GM06990 (cell line): ENCODE results near the gene EPDR1.

ENCODE experiments used
- DNase-seq: peaks from one replicate; pipeline ENCODE4 v3.0.0-alpha.2; 2011; ENCODE audit not compliant: insufficient read length; ENCODE audit errors: extremely low read depth
- H3K27me3 ChIP-seq: replicated peaks from 2 replicates; pipeline ENCODE4 v1.6.0; 2011; ENCODE audit warnings: low read length; ENCODE audit not compliant: control insufficient read depth, insufficient read depth
- H3K36me3 ChIP-seq: 2 replicates; pipeline ENCODE4 v1.5.1; 2011; ENCODE audit warnings: low read length; ENCODE audit not compliant: control insufficient read depth, insufficient read depth
- H3K4me3 ChIP-seq: replicated peaks from 2 replicates; pipeline ENCODE4 v1.5.1; 2011; ENCODE audit warnings: low read depth, mild to moderate bottlenecking, control low read depth, low read length
- TF ChIP-seq, protein P1 (sequence below): IDR thresholded peaks from 2 replicates; pipeline ENCODE4 v1.5.1; 2011; ENCODE audit warnings: low read length, control low read depth, mild to moderate bottlenecking, inconsistent platforms; ENCODE audit not compliant: insufficient read depth, poor library complexity, severe bottlenecking

Gene EPDR1

DNA sequence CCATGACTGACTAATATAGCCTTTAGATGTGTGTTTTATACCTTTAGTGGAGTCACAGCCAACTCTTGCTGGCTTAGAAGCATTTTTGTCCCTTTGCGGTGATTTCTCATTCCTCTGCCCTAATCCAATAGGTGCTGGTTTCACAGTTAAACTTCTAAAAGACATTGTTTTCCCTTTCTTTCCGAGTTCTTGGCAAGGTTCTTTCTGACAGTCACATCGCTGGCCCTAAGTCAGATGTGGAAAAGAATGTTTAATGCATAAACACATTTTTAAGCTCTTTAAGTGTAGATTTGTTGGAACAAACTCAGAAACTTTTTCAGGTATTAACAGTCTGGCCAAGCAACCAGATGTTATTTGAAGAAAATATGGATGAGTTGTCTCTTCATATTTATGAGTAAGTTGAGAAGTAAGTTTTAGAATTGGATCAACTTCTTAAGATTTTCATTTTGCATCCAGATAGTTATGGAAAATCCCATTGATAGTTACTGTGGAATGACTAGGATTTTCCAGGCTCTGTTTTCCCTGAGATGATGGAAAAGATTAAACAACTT is 4.1 kb downstream of the EPDR1 start:
- TF ChIP-seq, protein P1, sequence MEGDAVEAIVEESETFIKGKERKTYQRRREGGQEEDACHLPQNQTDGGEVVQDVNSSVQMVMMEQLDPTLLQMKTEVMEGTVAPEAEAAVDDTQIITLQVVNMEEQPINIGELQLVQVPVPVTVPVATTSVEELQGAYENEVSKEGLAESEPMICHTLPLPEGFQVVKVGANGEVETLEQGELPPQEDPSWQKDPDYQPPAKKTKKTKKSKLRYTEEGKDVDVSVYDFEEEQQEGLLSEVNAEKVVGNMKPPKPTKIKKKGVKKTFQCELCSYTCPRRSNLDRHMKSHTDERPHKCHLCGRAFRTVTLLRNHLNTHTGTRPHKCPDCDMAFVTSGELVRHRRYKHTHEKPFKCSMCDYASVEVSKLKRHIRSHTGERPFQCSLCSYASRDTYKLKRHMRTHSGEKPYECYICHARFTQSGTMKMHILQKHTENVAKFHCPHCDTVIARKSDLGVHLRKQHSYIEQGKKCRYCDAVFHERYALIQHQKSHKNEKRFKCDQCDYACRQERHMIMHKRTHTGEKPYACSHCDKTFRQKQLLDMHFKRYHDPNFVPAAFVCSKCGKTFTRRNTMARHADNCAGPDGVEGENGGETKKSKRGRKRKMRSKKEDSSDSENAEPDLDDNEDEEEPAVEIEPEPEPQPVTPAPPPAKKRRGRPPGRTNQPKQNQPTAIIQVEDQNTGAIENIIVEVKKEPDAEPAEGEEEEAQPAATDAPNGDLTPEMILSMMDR, result no peak
- H3K4me3 ChIP-seq, result no peak overlapping the region
- H3K36me3 ChIP-seq, result no peaks in the 10 kb centered on the region
- no peak for DNase-seq
- no peaks in the 10 kb centered on the region for H3K27me3 ChIP-seq

DNA sequence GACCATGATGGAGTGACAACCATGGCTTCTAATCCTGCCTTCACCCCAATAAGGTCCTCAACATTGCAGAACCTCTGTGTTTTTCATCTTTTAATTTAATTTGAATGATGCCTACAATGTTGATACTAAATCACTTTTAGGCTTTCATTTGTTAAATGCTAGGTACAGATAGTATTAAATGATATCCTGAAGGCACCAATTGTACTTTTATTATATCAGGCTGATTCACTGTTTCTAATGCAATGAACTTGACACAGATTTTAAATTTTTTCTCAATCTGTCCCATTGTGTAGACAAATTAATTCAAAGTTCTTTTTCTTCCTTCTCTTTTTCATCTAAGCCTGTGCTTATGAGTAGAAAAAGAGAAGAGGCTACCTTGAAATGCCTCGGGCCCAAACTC is 5.2 kb downstream of the EPDR1 start:
- no peak for DNase-seq
- Histone ChIP-seq H3K4me3 (no peak overlapping the region), H3K27me3 (no peaks in the 10 kb centered on the region), H3K36me3 (no peaks in the 10 kb centered on the region)
- TF ChIP-seq, protein P1, result no peak

DNA sequence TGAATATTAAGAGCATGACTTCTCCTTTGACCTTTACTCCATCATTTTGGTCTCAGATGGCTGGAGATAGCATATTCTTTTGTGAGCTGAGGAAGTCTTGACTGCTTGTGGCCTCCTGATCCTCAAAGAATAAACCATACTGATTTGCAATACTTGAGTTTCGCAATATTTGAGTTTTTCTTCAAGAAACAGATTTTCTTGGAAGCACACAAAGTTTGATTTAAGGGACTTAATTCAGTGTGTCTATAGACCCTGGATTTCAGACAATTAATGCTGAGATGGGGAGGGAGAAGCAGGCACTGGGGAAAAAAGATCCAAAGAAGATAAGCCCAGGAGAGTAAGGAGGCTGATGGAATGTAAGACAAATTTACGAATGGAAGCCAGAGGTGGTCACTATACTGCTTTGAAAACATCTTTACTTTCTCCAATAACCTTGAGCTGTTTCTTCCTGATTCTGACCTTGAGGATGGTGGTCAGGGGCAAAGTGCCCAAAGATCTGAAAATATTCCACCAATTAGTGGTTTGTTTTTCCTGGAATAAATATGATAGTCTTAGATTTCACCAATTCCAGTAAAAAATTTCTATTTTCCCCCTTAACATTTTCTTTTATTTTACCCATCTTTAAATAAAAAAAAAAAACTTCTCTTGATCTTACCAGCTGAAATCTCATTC is 7.5 kb downstream of the EPDR1 start:
- Histone ChIP-seq H3K36me3 (no peaks in the 10 kb centered on the region), H3K4me3 (no peak overlapping the region), H3K27me3 (no peaks in the 10 kb centered on the region)
- TF ChIP-seq, protein P1, result no peak
- DNase-seq, result no peak

DNA sequence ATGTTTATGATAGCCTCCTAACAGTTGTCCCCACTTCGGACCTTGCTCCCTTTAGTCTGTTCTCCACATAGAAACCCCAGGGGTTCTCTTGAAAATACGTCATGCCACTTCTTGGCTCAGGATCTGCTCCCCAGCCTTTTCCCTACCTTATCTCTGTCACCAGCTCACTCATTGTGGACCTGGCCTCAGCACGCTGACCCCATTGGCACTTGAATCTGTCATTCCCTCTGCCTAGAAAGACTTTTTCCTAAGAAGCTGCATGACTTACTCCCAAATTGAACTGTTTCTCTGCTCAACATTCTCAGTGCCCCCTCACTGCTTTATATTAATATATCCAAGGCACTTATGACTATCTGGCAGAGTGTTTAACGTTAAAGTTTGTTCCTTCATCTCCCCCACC is 8.4 kb downstream of the EPDR1 start:
- DNase-seq, result no peak
- TF ChIP-seq, protein P1, result no peak
- H3K36me3 ChIP-seq, result no peaks in the 10 kb centered on the region
- no peaks in the 10 kb centered on the region for H3K27me3 ChIP-seq
- no peak overlapping the region for H3K4me3 ChIP-seq

DNA sequence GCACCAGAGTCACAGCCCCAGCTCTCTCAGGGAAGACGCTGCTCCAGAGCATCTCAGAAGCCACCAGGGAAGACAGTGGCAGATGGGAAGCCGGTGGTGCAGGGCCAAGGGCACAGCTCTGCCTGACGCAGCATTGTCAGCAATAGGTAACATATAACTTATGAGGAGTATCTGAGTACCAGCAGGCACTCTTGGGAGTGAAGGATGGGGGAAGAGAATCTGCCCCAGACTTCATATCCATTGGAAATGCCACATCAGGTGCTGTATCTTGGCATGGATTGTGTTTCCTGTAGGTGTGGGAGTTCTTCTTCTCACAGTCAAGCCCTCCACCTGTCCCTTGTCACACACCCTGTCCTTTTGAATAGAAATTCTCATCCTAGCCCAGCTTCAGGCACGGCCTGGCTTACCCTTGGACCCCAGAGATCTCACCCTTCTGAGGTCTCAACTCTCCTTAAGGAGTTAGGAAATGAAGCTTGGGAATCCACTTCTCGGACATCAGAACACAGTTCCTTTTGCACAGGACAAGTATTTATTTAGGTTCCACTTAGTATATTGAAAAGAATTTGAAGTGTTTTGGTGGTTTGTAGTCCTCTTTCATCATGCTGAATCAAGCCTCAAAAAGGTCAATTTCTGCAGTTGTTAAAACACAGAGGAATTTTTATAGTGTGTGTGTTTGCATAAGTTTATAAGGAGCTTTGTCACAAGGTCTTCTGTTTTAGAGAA is 9.9 kb downstream of the EPDR1 start:
- H3K36me3 ChIP-seq, result no peaks in the 10 kb centered on the region
- H3K27me3 ChIP-seq, result no peaks in the 10 kb centered on the region
- DNase-seq, result no peak
- H3K4me3 ChIP-seq, result no peak overlapping the region
- TF ChIP-seq, protein P1, result no peak
